DOHH2 (cell line): ENCODE data around the gene CA9.

ENCODE experiments used
- EZH2phosphoT487 ChIP-seq: fragments of 200-600 bp; sonication (generic); IDR thresholded peaks from 2 replicates; pipeline ENCODE4 v1.6.1; 2017; ENCODE audit warnings: borderline replicate concordance, mild to moderate bottlenecking, antibody characterized with exemption, low read length, moderate library complexity, mixed read lengths
- TF ChIP-seq, protein P1 (sequence below): fragments of 200-600 bp; sonication (generic); IDR thresholded peaks from one replicate; pipeline ENCODE4 v1.5.1; 2014; ENCODE audit warnings: antibody characterized with exemption, mild to moderate bottlenecking, low read depth, low read length; ENCODE audit not compliant: poor library complexity, severe bottlenecking

GRCh38 chr9:35710818-35711500, 37.2 kb downstream of the CA9 start:
- TF ChIP-seq, protein P1, sequence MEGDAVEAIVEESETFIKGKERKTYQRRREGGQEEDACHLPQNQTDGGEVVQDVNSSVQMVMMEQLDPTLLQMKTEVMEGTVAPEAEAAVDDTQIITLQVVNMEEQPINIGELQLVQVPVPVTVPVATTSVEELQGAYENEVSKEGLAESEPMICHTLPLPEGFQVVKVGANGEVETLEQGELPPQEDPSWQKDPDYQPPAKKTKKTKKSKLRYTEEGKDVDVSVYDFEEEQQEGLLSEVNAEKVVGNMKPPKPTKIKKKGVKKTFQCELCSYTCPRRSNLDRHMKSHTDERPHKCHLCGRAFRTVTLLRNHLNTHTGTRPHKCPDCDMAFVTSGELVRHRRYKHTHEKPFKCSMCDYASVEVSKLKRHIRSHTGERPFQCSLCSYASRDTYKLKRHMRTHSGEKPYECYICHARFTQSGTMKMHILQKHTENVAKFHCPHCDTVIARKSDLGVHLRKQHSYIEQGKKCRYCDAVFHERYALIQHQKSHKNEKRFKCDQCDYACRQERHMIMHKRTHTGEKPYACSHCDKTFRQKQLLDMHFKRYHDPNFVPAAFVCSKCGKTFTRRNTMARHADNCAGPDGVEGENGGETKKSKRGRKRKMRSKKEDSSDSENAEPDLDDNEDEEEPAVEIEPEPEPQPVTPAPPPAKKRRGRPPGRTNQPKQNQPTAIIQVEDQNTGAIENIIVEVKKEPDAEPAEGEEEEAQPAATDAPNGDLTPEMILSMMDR: no peak
- no peak for TF ChIP-seq EZH2phosphoT487
